Cardiac fibroblast (primary cell): ENCODE measurements around the gene AHRR.

Experiments
- DNase-seq, 2 donors: peaks; one replicate each; pipeline versions ENCODE4 v3.0.0 to v3.0.0-alpha.2; 2010; ENCODE audit warnings: low read depth in 2 of 2
- H3K4me3 ChIP-seq, 2 donors: replicated peaks in 1 of 2; 1 replicate in 1 of 2; 2 replicates in 1 of 2; pipeline ENCODE4 v1.5.1; 2011; ENCODE audit warnings: low read depth in 2 of 2, low read length in 2 of 2, mild to moderate bottlenecking in 2 of 2, moderate library complexity in 1 of 2
- TF ChIP-seq, protein P1 (sequence below): IDR thresholded peaks from one replicate; pipeline ENCODE4 v1.5.1; 2011; ENCODE audit warnings: low read depth, mild to moderate bottlenecking, low read length, inconsistent platforms

AHRR gene

GRCh38 chr5:370311-370958, 48.9 kb downstream of the AHRR start:
- no peak for DNase-seq
- TF ChIP-seq, protein P1, sequence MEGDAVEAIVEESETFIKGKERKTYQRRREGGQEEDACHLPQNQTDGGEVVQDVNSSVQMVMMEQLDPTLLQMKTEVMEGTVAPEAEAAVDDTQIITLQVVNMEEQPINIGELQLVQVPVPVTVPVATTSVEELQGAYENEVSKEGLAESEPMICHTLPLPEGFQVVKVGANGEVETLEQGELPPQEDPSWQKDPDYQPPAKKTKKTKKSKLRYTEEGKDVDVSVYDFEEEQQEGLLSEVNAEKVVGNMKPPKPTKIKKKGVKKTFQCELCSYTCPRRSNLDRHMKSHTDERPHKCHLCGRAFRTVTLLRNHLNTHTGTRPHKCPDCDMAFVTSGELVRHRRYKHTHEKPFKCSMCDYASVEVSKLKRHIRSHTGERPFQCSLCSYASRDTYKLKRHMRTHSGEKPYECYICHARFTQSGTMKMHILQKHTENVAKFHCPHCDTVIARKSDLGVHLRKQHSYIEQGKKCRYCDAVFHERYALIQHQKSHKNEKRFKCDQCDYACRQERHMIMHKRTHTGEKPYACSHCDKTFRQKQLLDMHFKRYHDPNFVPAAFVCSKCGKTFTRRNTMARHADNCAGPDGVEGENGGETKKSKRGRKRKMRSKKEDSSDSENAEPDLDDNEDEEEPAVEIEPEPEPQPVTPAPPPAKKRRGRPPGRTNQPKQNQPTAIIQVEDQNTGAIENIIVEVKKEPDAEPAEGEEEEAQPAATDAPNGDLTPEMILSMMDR = no peak

GRCh38 chr5:370959-371810, 49.7 kb downstream of the AHRR start:
- H3K4me3 ChIP-seq = no peak overlapping the region
- TF ChIP-seq, protein P1 = no peak
- DNase-seq = peak in 1 of 2 donors; percentile 19

More at GRCh38 chr5:370311-370958, 48.9 kb downstream of the AHRR start:
- H3K4me3 ChIP-seq = no peak overlapping the region

GRCh38 chr5:371811-372555, 50.5 kb downstream of the AHRR start:
- no peak overlapping the region for H3K4me3 ChIP-seq
- TF ChIP-seq, protein P1 = no peak
- DNase-seq = peak in 1 of 2 donors; percentile 22

- no peak overlapping the region for H3K4me3 ChIP-seq
- DNase-seq = no peak
- TF ChIP-seq, protein P1 = no peak
Measured at GRCh38 chr5:372556-372995, 51.1 kb downstream of the AHRR start.

- no peak overlapping the region for H3K4me3 ChIP-seq
- TF ChIP-seq, protein P1 = no peak
- DNase-seq = no peak
Measured at GRCh38 chr5:372996-373709, 51.6 kb downstream of the AHRR start.
